NT2/D1 (cell line): ENCODE measurements around the gene ZNF749.

Source experiments
- DNase-seq: peaks from one replicate; pipeline ENCODE4 v3.0.0-alpha.2; 2011; ENCODE audit warnings: low read depth, low spot score
- H3K27me3 ChIP-seq: 2 replicates; pipeline ENCODE4 v1.6.0; 2011; ENCODE audit warnings: mild to moderate bottlenecking; ENCODE audit not compliant: insufficient read length, insufficient read depth
- H3K36me3 ChIP-seq: 2 replicates; pipeline ENCODE4 v1.6.1; 2011; ENCODE audit warnings: mild to moderate bottlenecking, low read length, mixed read lengths; ENCODE audit not compliant: insufficient read depth, insufficient read length
- H3K4me1 ChIP-seq: 2 replicates; pipeline ENCODE4 v1.5.1; 2011; ENCODE audit not compliant: insufficient read depth, insufficient read length
- H3K4me3 ChIP-seq: 2 replicates; pipeline ENCODE4 v1.5.1; 2011; ENCODE audit warnings: low read depth; ENCODE audit not compliant: insufficient read length
- H3K9ac ChIP-seq: 2 replicates; pipeline ENCODE4 v1.6.0; 2011; ENCODE audit warnings: low read depth; ENCODE audit not compliant: insufficient read length
- H3K9me3 ChIP-seq: 2 replicates; pipeline ENCODE4 v1.5.1; 2011; ENCODE audit warnings: mild to moderate bottlenecking, low read length; ENCODE audit not compliant: insufficient read depth
- SUZ12 ChIP-seq: IDR thresholded peaks from 2 replicates; pipeline ENCODE4 v1.6.1; 2011; ENCODE audit not compliant: insufficient read length, insufficient read depth; ENCODE audit errors: extremely low read depth
- YY1 ChIP-seq: IDR thresholded peaks from 2 replicates; pipeline ENCODE4 v1.6.1; 2011; ENCODE audit not compliant: insufficient read length, insufficient read depth
- ZNF274 ChIP-seq: IDR thresholded peaks from 2 replicates; pipeline ENCODE4 v1.6.1; 2011; ENCODE audit warnings: mild to moderate bottlenecking, low read depth, low read length

The ZNF749 gene

DNA sequence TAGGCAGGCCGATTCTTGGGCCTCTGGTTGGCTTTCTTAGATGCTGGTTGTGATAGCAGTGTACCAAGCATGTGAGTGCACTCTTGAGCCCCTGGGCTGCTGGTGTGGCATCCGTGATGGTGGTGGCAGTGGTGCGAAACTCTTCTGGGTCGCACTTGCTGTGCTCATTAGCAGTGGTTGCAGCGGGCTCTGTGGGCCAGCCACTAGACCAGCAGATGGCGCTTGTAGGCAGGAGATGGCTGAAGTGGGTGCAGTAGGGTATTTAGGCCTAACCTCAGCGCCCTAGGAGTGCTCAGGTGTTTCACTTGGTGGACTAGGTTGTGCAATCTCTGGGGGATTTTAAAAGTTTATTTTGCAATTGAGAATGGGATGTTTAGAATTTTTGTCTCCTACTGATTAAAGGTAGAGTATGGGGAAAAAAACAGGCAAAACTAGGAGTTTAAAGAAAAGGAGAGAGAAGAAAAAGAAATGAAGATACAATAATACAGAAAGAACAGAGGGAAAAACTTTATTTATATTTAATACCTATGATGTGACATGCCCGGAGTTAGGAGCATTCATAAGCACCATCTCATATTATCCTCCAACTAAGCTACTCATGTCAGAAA is 28.5 kb upstream of the ZNF749 start:
- Histone ChIP-seq H3K27me3 (no peaks in the 10 kb centered on the region), H3K36me3 (no peaks in the 10 kb centered on the region), H3K9me3 (peaks cover 11% of the 10 kb centered on the region; the same call in 1 of the 2 replicates), H3K4me1 (no peaks in the 10 kb centered on the region), H3K9ac (no peak overlapping the region), H3K4me3 (no peak overlapping the region)
- TF ChIP-seq ZNF274 (no peak), SUZ12 (no peak), YY1 (no peak)
- DNase-seq, result peak; percentile 47

DNA sequence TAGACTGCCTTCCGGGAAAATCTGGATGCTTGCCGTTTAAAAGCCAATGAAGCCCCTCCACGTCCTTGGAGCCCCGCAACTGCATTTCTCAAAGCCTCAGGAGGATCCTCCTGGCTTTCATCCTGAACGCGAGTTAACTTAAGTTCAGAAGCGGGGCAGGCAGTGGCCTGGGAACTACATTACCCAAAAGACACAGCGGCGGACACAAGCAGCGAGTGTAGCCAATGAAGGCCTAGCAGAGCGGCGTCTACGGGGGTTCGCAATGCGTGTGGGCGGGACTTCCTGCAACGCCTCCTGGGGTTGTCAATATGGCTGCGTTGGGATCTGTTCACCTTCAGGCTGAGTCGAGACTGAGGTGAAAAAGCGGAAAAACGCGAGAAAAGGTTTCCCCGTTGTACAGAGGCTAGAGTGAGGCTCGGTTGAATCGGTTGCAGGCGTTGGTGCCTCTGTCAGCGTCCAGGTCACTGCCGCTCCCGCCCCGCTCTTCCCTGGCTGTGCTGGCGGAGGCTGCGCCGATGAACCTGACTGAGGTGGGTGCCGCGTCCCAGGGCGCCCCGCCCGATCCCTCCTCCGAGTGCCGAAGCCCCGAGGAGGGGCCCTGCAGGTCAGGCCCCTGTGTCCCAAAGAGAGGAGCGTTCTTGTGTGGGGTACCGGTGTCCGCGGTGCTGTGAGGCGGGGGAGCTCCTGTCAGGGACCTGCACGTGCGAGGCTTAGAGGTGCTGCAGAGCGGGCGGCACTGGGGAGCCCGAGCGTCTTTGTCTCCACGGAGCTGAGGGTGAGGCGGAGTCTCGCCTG is 24.1 kb upstream of the ZNF749 start, which contains the start of gene ZNF17:
Gene ZNF17, plus strand, starts transcription at position 285 of the 795 bp plus-strand sequence. CDS start 2,455 bp downstream, outside the sequence.
- Histone ChIP-seq H3K4me3 (peak within 1 kb of the TSS; percentile 98), H3K9ac (peak within 1 kb of the TSS; percentile 91), H3K36me3 (peaks cover 22% of the 10 kb centered on the region), H3K4me1 (peaks cover 3% of the 10 kb centered on the region), H3K9me3 (no peaks in the 10 kb centered on the region), H3K27me3 (no peaks in the 10 kb centered on the region)
- peak; percentile 85 for DNase-seq
- TF ChIP-seq YY1 (peak; percentile 83), SUZ12 (no peak), ZNF274 (no peak)

DNA sequence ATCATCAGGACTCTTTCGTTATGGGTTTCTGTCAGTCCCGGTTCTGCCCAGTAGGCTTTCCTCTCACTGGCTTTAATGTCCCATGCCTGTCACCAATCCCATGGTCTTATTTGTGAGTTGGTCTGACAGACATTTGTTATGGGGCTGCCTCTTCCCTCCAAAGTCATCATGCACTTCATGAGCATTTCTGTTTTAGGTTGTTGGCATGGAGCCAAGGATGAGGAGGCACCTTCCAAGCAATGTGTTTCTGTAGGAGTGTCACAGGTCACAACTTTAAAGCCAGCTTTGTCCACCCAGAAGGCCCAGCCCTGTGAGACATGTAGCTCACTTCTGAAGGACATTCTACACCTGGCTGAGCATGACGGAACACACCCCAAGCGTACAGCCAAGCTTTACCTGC is 15.7 kb upstream of the ZNF749 start:
- peaks cover 49% of the 10 kb centered on the region for H3K36me3 ChIP-seq

DNA sequence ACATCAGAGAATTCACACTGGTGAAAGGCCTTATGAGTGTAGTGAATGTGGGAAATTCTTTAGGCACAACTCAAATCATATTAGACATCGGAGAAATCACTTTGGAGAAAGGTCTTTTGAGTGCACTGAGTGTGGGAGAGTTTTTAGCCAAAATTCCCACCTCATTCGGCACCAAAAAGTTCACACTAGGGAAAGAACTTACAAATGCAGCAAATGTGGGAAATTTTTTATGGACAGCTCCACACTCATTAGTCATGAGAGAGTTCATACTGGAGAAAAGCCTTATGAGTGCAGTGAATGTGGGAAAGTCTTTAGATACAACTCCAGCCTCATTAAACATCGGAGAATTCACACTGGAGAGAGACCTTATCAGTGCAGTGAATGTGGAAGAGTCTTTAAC is 14.1 kb upstream of the ZNF749 start:
- no peak for TF ChIP-seq SUZ12
- TF ChIP-seq YY1, result no peak
- TF ChIP-seq ZNF274, result no peak
- Histone ChIP-seq H3K4me1 (no peaks in the 10 kb centered on the region), H3K4me3 (no peak overlapping the region), H3K27me3 (no peaks in the 10 kb centered on the region), H3K9ac (no peak overlapping the region), H3K9me3 (no peaks in the 10 kb centered on the region), H3K36me3 (peaks cover 37% of the 10 kb centered on the region)
- DNase-seq, result no peak

More for the DNA sequence above, 15.7 kb upstream of the ZNF749 start:
- no peak for DNase-seq
- Histone ChIP-seq H3K4me1 (no peaks in the 10 kb centered on the region), H3K4me3 (no peak overlapping the region), H3K9me3 (no peaks in the 10 kb centered on the region), H3K27me3 (no peaks in the 10 kb centered on the region), H3K9ac (no peak overlapping the region)
- TF ChIP-seq YY1, result no peak
- TF ChIP-seq ZNF274, result no peak
- no peak for TF ChIP-seq SUZ12

DNA sequence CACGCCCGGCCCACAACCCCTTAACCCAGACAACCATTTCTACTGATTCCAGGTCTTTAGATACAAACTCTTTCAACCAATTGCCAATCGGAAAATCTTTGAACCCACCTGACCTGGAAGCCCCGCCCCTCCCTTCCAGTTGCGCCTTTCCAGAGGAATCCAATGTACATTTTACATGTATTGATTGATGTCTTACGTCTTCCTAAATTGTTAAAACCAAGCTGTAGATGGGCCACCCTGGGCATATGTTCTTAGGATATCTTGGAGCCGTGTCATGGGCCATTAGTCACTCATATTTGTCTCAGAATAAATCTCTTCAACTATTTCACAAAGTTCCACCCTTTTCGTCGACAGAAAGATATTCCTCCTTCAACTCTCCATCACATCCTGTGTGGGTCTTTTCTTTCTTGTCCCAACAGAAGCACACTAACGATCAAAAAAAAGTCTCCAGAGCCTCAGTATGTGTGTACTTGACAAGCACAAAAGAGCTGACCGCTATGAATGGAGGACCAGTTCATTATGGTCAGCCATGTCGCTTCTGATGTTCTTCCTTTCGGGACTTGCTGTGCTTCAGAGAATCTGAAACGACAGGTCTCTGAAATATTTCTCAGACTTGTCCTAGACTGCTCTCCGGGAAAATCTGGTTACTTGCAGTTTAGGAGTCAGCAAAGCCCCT is 601 bp upstream of the ZNF749 start:
- Histone ChIP-seq H3K9me3 (no peaks in the 10 kb centered on the region), H3K27me3 (no peaks in the 10 kb centered on the region), H3K36me3 (peaks cover 26% of the 10 kb centered on the region), H3K9ac (peak overlapping the region; percentile 83), H3K4me1 (no peaks in the 10 kb centered on the region), H3K4me3 (peak overlapping the region; percentile 65)
- DNase-seq, result no peak
- TF ChIP-seq SUZ12 (no peak), YY1 (no peak), ZNF274 (no peak)

DNA sequence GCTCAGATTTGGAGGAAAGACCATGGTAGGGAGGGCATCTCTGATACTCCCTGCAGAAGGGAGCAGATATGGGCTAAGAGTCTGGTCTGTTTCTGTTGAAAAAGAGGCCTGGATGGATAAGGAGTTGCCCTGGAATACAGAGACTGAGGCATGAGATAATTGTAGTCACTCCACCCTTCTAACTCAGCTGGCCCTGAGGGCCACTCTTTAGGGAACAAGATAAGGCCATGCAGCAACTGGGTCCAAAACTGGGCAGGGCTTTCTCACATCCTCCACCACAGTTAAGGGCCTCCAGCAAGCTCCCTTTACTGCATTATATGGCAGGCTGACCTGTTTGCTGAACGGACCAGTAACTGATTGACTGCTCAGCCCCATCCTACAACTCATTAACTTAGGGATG is 1.3 kb downstream of the ZNF749 start:
- H3K4me1 ChIP-seq, result no peaks in the 10 kb centered on the region
- no peak for DNase-seq
- H3K9ac ChIP-seq, result peak overlapping the region; percentile 89
- no peaks in the 10 kb centered on the region for H3K9me3 ChIP-seq
- TF ChIP-seq ZNF274, result no peak
- H3K4me3 ChIP-seq, result peak overlapping the region; percentile 65
- H3K27me3 ChIP-seq, result no peaks in the 10 kb centered on the region
- H3K36me3 ChIP-seq, result peaks cover 34% of the 10 kb centered on the region

DNA sequence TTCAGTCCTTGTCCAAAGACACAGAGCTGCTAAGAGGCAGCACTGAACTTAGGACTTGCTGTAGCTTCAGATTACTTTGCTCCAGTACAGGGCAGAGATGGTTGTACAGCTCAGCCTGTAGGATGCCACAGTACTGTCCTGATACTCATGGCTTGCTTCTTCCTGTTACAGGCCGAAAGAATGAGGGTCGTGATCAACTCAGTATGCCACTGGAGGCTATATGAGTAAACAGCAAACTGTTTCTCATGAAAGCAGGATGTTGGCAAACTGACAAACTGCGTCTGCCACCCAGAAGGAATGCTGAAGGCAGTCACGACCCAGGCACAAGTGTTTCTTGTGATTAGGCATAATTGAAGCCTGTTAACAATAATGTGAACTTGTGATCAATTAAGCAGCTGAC is 2.8 kb downstream of the ZNF749 start:
- H3K4me1 ChIP-seq, result no peaks in the 10 kb centered on the region
- no peaks in the 10 kb centered on the region for H3K27me3 ChIP-seq
- no peaks in the 10 kb centered on the region for H3K9me3 ChIP-seq
- H3K9ac ChIP-seq, result no peak overlapping the region
- TF ChIP-seq YY1 (no peak), ZNF274 (no peak), SUZ12 (no peak)
- peaks cover 44% of the 10 kb centered on the region for H3K36me3 ChIP-seq
- DNase-seq, result no peak
- H3K4me3 ChIP-seq, result no peak overlapping the region
